IMR-90 (cell line): Measurements from ENCODE around the gene GNG12. TPM values are rescaled to one million over a fixed set of nuclear protein-coding genes. Genes with fewer than 3 reads are reported as not detected.
A peak's percentile ranks its signal among the peaks of the same experiment; 100 is the strongest.

Experiments
- ATAC-seq: fragments of 200-7000 bp; cut with Tn5 transposase; 2 replicates; pipeline ENCODE4 v1.9.1; 2020; ENCODE audit warnings: low read depth, mild to moderate bottlenecking, moderate library complexity
- Bru-seq: library from RNA; stranded (reverse); fragments of 400-500 nt; gene quantifications from one replicate; lab custom pipeline; 2021; lab: Mats Ljungman, UMichigan
- BruChase-seq, 2 experiments: library from RNA; stranded (reverse); fragments of 400-500 nt; gene quantifications; one replicate each; lab custom pipeline; 2021; lab: Mats Ljungman, UMichigan
- BruUV-seq: library from RNA; stranded (reverse); fragments of 400-500 nt; replicated peaks from 2 replicates; lab custom pipeline; 2021; lab: Mats Ljungman, UMichigan
- CTCF ChIA-PET: fragments of 300-600 bp; formaldehyde crosslinking; extraction: SDS; loops from one replicate; lab custom pipeline; 2021; ENCODE audit warnings: antibody characterized with exemption; lab: Yijun Ruan, JAX
- POLR2A ChIA-PET: fragments of 300-600 bp; sonication (Branson Sonifier 250); formaldehyde crosslinking; loops from one replicate; lab custom pipeline; 2022; ENCODE audit warnings: antibody characterized with exemption; ENCODE audit not compliant: unreplicated experiment; lab: Charles Lee
- DNase-seq: peaks from one replicate; pipeline ENCODE4 v3.0.0; 2013
- H2AFZ ChIP-seq: replicated peaks from 2 replicates; pipeline ENCODE3; 2013; ENCODE audit warnings: low read length, mild to moderate bottlenecking; ENCODE audit not compliant: poor library complexity
- H2AK5ac ChIP-seq: 2 replicates; pipeline ENCODE4 v1.6.1; 2013; ENCODE audit warnings: low read depth, low read length, inconsistent platforms
- H2AK9ac ChIP-seq: replicated peaks from 2 replicates; pipeline ENCODE3; 2013; ENCODE audit warnings: mild to moderate bottlenecking, low read depth, low read length, moderate library complexity; ENCODE audit not compliant: poor library complexity
- H2BK120ac ChIP-seq: 2 replicates; pipeline ENCODE4 v1.6.1; 2013; ENCODE audit warnings: low read depth, low read length, inconsistent platforms
- H2BK15ac ChIP-seq: 3 replicates; pipeline ENCODE4 v1.6.1; 2013; ENCODE audit warnings: low read depth, low read length, inconsistent platforms
- H2BK20ac ChIP-seq: 2 replicates; pipeline ENCODE4 v1.6.1; 2013; ENCODE audit warnings: low read depth, mild to moderate bottlenecking, inconsistent platforms, low read length, moderate library complexity
- H2BK5ac ChIP-seq: 2 replicates; pipeline ENCODE4 v1.6.1; 2013; ENCODE audit warnings: mild to moderate bottlenecking, low read depth, low read length, inconsistent platforms; ENCODE audit not compliant: poor library complexity, severe bottlenecking
- H3K14ac ChIP-seq: replicated peaks from 2 replicates; pipeline ENCODE4 v1.6.1; 2013; ENCODE audit warnings: low read depth, low read length, inconsistent platforms
- H3K18ac ChIP-seq: 2 replicates; pipeline ENCODE4 v1.6.1; 2013; ENCODE audit warnings: low read depth, low read length, control low read depth
- H3K23ac ChIP-seq: 2 replicates; pipeline ENCODE4 v1.6.1; 2013; ENCODE audit warnings: low read depth, low read length, inconsistent platforms
- H3K27ac ChIP-seq: 2 replicates; pipeline ENCODE4 v1.5.1; 2013; ENCODE audit warnings: mild to moderate bottlenecking, control low read depth, low read length; ENCODE audit not compliant: insufficient read depth
- H3K27me3 ChIP-seq: 2 replicates; pipeline ENCODE4 v1.6.1; 2013; ENCODE audit warnings: low read length; ENCODE audit not compliant: control insufficient read depth, insufficient read depth
- H3K36me3 ChIP-seq: 2 replicates; pipeline ENCODE4 v1.6.1; 2013; ENCODE audit warnings: low read length, mixed read lengths; ENCODE audit not compliant: control insufficient read depth, insufficient read depth
- H3K4ac ChIP-seq: 2 replicates; pipeline ENCODE4 v1.6.1; 2013; ENCODE audit warnings: low read depth, low read length, inconsistent platforms
- H3K4me1 ChIP-seq: 2 replicates; pipeline ENCODE4 v1.6.1; 2013; ENCODE audit warnings: low read length, mixed read lengths; ENCODE audit not compliant: control insufficient read depth, insufficient read depth
- H3K4me2 ChIP-seq: 2 replicates; pipeline ENCODE4 v1.6.1; 2013; ENCODE audit warnings: low read depth, mild to moderate bottlenecking, control low read depth, low read length, moderate library complexity
- H3K4me3 ChIP-seq: 2 replicates; pipeline ENCODE4 v1.5.1; 2013; ENCODE audit warnings: low read depth, mild to moderate bottlenecking, control low read depth, low read length, moderate library complexity; ENCODE audit not compliant: insufficient read depth
- H3K56ac ChIP-seq: 2 replicates; pipeline ENCODE4 v1.6.1; 2013; ENCODE audit warnings: low read length, inconsistent platforms; ENCODE audit not compliant: insufficient read depth; ENCODE audit errors: extremely low read depth
- H3K79me1 ChIP-seq, 2 experiments: 2 replicates each; pipeline ENCODE4 v1.6.1; 2013; ENCODE audit warnings: low read length in 2 of 2, inconsistent platforms in 1 of 2, low read depth in 1 of 2
- H3K9ac ChIP-seq: 2 replicates; pipeline ENCODE4 v1.6.1; 2013; ENCODE audit warnings: low read depth, low read length, control low read depth
- H3K9me1 ChIP-seq: 2 replicates; pipeline ENCODE4 v1.6.1; 2013; ENCODE audit warnings: low read length, inconsistent platforms; ENCODE audit not compliant: insufficient read depth
- H3K9me3 ChIP-seq: 2 replicates; pipeline ENCODE4 v1.6.1; 2013; ENCODE audit warnings: low read length; ENCODE audit not compliant: control insufficient read depth, insufficient read depth
- H4K20me1 ChIP-seq: 2 replicates; pipeline ENCODE4 v1.6.1; 2013; ENCODE audit warnings: low read length, inconsistent platforms; ENCODE audit not compliant: insufficient read depth
- H4K5ac ChIP-seq: 2 replicates; pipeline ENCODE4 v1.6.1; 2013; ENCODE audit warnings: mild to moderate bottlenecking, low read depth, low read length, control low read depth
- H4K8ac ChIP-seq, 2 experiments: 2 replicates each; pipeline ENCODE4 v1.6.1; 2013; ENCODE audit warnings: low read depth in 2 of 2, low read length in 2 of 2, control low read depth in 1 of 2, inconsistent platforms in 1 of 2
- H4K91ac ChIP-seq: 2 replicates; pipeline ENCODE4 v1.6.1; 2013; ENCODE audit warnings: low read depth, low read length, inconsistent platforms; ENCODE audit not compliant: insufficient read depth
- BHLHE40 ChIP-seq: fragments of 150-350 bp; IDR thresholded peaks from 2 replicates; pipeline ENCODE4 v1.6.1; 2016; ENCODE audit warnings: mild to moderate bottlenecking, low read depth, low read length
- CHD1 ChIP-seq: IDR thresholded peaks from 2 replicates; pipeline ENCODE4 v1.6.1; 2012; ENCODE audit warnings: low read depth, low read length, improper control_type of control experiment
- MAZ ChIP-seq: IDR thresholded peaks from 2 replicates; pipeline ENCODE4 v1.6.1; 2012; ENCODE audit warnings: low read depth, mild to moderate bottlenecking, low read length, improper control_type of control experiment, moderate library complexity, borderline replicate concordance
- MXI1 ChIP-seq: IDR thresholded peaks from 2 replicates; pipeline ENCODE4 v1.6.1; 2012; ENCODE audit warnings: low read depth, mild to moderate bottlenecking, low read length, moderate library complexity, borderline replicate concordance
- NFE2L2 ChIP-seq: fragments of 150-350 bp; IDR thresholded peaks from 2 replicates; pipeline ENCODE4 v1.6.1; 2016; ENCODE audit warnings: low read depth, mild to moderate bottlenecking, low read length
- POLR2A ChIP-seq: IDR thresholded peaks from 2 replicates; pipeline ENCODE4 v1.6.1; 2012; ENCODE audit warnings: mild to moderate bottlenecking, low read depth, low read length
- RAD21 ChIP-seq: IDR thresholded peaks from 2 replicates; pipeline ENCODE4 v1.6.1; 2012; ENCODE audit warnings: low read length, improper control_type of control experiment
- WGBS, 2 experiments: methylation state at CpG; one replicate each; pipeline versions ENCODE4 v1.1.5 to v1.1.7; 2013; ENCODE audit warnings: missing lambda C conversion rate in 2 of 2; ENCODE audit not compliant: insufficient read length in 1 of 2; ENCODE audit errors: extremely low coverage in 2 of 2; 5-methylcytosine and 5-hydroxymethylcytosine counted together
- dilution Hi-C: fragments of 300-500 bp; cut with HindIII; formaldehyde crosslinking; loops from one replicate; pipeline ENCODE4 v1.14.3; 2018; ENCODE audit warnings: low sequenced_read_pairs; ENCODE audit not compliant: unreplicated experiment
- in situ Hi-C: fragments of 300-500 bp; cut with MboI; formaldehyde crosslinking; loops from 3 replicates; pipeline ENCODE4 v1.14.3; 2019; ENCODE audit warnings: low sequenced_read_pairs, inconsistent platforms, mixed read lengths
- intact Hi-C: fragments of 100-400 bp; cut with micrococcal nuclease; formaldehyde crosslinking; loops from 2 replicates; pipeline ENCODE4 v1.10.0; 2022
- long read RNA-seq: library from polyadenylated mRNA; unstranded; transcript quantifications from one replicate; pipeline ENCODE4 v2.0.0, GENCODE V29; 2021; ENCODE audit not compliant: unreplicated experiment
- polyA plus RNA-seq, 3 experiments: library from polyadenylated mRNA; depleted of rRNA; stranded (reverse); fragments of >200 nt; gene quantifications; 2 replicates each; pipeline ENCODE4 v1.2.3, GENCODE V29; 2012; ENCODE audit warnings: low replicate concordance in 1 of 3
- total RNA-seq: library from RNA; depleted of rRNA; stranded (reverse); fragments of >200 nt; gene quantifications from 2 replicates; pipeline ENCODE4 v1.2.3, GENCODE V29; 2012; rRNA removed
- TF ChIP-seq, protein P1 (sequence below): conservative IDR thresholded peaks from 2 replicates; pipeline ENCODE4 v1.5.1; 2012; ENCODE audit warnings: mild to moderate bottlenecking, low read depth, low read length, improper control_type of control experiment
- TF ChIP-seq, protein P2 (sequence below): fragments of 150-350 bp; IDR thresholded peaks from 2 replicates; pipeline ENCODE4 v1.6.1; 2016; ENCODE audit warnings: low read depth, mild to moderate bottlenecking, low read length, moderate library complexity, borderline replicate concordance
- TF ChIP-seq, protein P3 (sequence below): fragments of 150-350 bp; IDR thresholded peaks from 2 replicates; pipeline ENCODE4 v1.6.1; 2017; ENCODE audit warnings: mild to moderate bottlenecking, antibody characterized with exemption, low read length, low read depth

Gene GNG12
- 132 and 233 TPM in 2 replicates for total RNA-seq
- 74.4 and 92.3 TPM in 2 replicates for polyA plus RNA-seq (2012; rRNA removed)
- polyA plus RNA-seq (2012; cell fraction: cytosol; rRNA removed), result 15.5 and 25.7 TPM in 2 replicates
- polyA plus RNA-seq (2012; cell fraction: nucleus; rRNA removed; ENCODE audit: low replicate concordance), result 4.8 and 43.9 TPM in 2 replicates
- Bru-seq, nascent RNA, result percentile 95 among the genes with signal in this experiment
- percentile 88 among the genes with signal in this experiment for BruChase-seq, experiment 1, labeled RNA remaining after a 6-hour chase
- BruChase-seq, experiment 2, labeled RNA remaining after a 2-hour chase, result percentile 83 among the genes with signal in this experiment
- long read RNA-seq, full-length matches to known transcripts, result 278 of 355 reads
- long read RNA-seq, partial matches to known transcripts, result 14 of 355 reads
- long read RNA-seq, other reads (novel, unspliced or antisense), result 63 of 355 reads

DNA sequence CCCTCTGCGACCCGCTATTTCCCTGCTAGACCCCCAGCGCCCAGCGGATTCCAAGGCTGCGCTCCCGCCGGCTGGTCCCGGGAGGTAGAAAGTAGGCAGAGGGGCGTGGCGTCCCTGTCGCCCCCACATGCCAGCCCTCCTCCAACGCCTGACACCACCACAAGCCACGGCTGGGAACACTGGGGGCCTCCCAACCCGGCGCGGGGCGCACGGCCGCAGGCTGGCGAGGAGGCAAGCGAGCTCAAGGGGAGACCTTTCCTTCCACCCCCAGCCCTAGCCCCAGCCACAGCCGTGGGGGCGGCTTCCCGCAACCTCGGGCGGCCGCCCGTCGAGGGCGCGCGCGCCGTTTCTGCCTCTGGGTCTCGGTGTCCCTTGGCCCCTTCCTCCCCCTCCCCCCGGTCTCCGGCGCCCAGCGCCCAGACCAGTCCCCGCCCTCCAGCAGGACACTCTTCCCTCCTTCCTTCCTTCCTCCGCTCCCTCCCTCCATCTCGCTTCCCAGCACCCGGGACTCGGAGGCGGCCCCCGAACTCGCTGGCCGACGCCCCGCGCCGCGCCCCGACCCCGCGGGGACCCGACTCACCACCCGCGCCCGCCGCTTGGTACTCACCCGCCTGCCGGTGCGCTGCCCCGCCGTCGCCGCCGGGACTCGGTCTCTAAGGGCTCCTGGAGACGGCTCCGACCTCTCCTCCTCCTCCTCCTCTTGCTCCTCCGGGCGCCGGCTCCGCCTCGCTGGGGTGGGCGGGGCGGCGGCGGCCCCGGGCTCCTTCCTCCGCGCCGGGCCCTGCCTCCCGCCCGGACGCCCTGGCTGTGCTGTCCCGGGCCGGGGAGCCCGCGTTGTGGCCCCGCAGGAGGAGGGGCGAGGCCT lies at the start of gene GNG12:
GNG12 (minus strand) TSS at position 731 of the 865 bp plus-strand sequence. CDS start 125,781 bp downstream, outside the sequence.
- peak within 1 kb of the TSS; percentile 81 for H3K56ac ChIP-seq
- H2BK15ac ChIP-seq, result peak within 1 kb of the TSS; percentile 83
- peak within 1 kb of the TSS; percentile 96 for H2BK5ac ChIP-seq
- 0% methylated on average over 14 of the region's 94 CpGs; no CpG with 5 or more reads in 1 of the 2 experiments for WGBS, 2 experiments
- peaks cover 7 to 35% of the 10 kb centered on the region in 2 experiments; a peak in 3 of 4 replicates for H3K79me1 ChIP-seq
- peak within 1 kb of the TSS; percentile 75 to 87 for H4K8ac ChIP-seq
- H3K9ac ChIP-seq, result peak within 1 kb of the TSS; percentile 80
- H2BK20ac ChIP-seq, result peak within 1 kb of the TSS; percentile 80
- in situ Hi-C loops (no loop called here), intact Hi-C loops (loop anchor here (1.0 to 2.0 kb wide), 3 partner anchors 41 to 298 kb away; no protein-coding TSS in a partner anchor), dilution Hi-C loops (no loop called here)
- no peak; the same call in 1 of the 2 replicates for TF ChIP-seq MAZ
- TF ChIP-seq CHD1, result no peak
- no peak for TF ChIP-seq RAD21
- TF ChIP-seq POLR2A, result peak; percentile 66
- TF ChIP-seq, protein P1, sequence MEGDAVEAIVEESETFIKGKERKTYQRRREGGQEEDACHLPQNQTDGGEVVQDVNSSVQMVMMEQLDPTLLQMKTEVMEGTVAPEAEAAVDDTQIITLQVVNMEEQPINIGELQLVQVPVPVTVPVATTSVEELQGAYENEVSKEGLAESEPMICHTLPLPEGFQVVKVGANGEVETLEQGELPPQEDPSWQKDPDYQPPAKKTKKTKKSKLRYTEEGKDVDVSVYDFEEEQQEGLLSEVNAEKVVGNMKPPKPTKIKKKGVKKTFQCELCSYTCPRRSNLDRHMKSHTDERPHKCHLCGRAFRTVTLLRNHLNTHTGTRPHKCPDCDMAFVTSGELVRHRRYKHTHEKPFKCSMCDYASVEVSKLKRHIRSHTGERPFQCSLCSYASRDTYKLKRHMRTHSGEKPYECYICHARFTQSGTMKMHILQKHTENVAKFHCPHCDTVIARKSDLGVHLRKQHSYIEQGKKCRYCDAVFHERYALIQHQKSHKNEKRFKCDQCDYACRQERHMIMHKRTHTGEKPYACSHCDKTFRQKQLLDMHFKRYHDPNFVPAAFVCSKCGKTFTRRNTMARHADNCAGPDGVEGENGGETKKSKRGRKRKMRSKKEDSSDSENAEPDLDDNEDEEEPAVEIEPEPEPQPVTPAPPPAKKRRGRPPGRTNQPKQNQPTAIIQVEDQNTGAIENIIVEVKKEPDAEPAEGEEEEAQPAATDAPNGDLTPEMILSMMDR, result no peak
- peak; percentile 37; the same call in 1 of the 2 replicates for TF ChIP-seq MXI1
- no peak for TF ChIP-seq BHLHE40
- TF ChIP-seq NFE2L2, result no peak
- TF ChIP-seq, protein P2, sequence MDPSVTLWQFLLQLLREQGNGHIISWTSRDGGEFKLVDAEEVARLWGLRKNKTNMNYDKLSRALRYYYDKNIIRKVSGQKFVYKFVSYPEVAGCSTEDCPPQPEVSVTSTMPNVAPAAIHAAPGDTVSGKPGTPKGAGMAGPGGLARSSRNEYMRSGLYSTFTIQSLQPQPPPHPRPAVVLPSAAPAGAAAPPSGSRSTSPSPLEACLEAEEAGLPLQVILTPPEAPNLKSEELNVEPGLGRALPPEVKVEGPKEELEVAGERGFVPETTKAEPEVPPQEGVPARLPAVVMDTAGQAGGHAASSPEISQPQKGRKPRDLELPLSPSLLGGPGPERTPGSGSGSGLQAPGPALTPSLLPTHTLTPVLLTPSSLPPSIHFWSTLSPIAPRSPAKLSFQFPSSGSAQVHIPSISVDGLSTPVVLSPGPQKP, result no peak
- TF ChIP-seq, protein P3, sequence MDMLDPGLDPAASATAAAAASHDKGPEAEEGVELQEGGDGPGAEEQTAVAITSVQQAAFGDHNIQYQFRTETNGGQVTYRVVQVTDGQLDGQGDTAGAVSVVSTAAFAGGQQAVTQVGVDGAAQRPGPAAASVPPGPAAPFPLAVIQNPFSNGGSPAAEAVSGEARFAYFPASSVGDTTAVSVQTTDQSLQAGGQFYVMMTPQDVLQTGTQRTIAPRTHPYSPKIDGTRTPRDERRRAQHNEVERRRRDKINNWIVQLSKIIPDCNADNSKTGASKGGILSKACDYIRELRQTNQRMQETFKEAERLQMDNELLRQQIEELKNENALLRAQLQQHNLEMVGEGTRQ, result no peak
- H3K4me3 ChIP-seq, result peak within 1 kb of the TSS; percentile 93
- H2AK5ac ChIP-seq, result peak within 1 kb of the TSS; percentile 94
- H3K9me1 ChIP-seq, result peaks cover 12% of the 10 kb centered on the region
- DNase-seq (peak; percentile 73), ATAC-seq (peak; percentile 89)
- peak within 1 kb of the TSS; percentile 94 for H3K4ac ChIP-seq
- H2BK120ac ChIP-seq, result peak within 1 kb of the TSS; percentile 87
- BruUV-seq, result no TSS peak
- H4K20me1 ChIP-seq, result peaks cover 10% of the 10 kb centered on the region
- H3K27ac ChIP-seq, result peak within 1 kb of the TSS; percentile 75
- peaks cover 2% of the 10 kb centered on the region; the same call in 1 of the 2 replicates for H3K4me1 ChIP-seq
- peak within 1 kb of the TSS; percentile 90 for H3K14ac ChIP-seq
- no peaks in the 10 kb centered on the region for H3K9me3 ChIP-seq
- peaks cover 2% of the 10 kb centered on the region for H3K36me3 ChIP-seq
- H4K5ac ChIP-seq, result peak within 1 kb of the TSS; percentile 71
- H3K23ac ChIP-seq, result peak within 1 kb of the TSS; percentile 95
- peak within 1 kb of the TSS; percentile 83 for H4K91ac ChIP-seq
- H3K4me2 ChIP-seq, result peak within 1 kb of the TSS; percentile 74
- peak within 1 kb of the TSS; percentile 98 for H2AK9ac ChIP-seq
- CTCF ChIA-PET, result no interaction called here
- peak within 1 kb of the TSS; percentile 66 for H3K18ac ChIP-seq
- POLR2A ChIA-PET, result no interaction called here
- H3K27me3 ChIP-seq, result no peaks in the 10 kb centered on the region
- H2AFZ ChIP-seq, result peak within 1 kb of the TSS; percentile 88
